K562 (cell line): ENCODE measurements around the gene TNPO3. TPM values are rescaled to one million over a fixed set of nuclear protein-coding genes. Genes with fewer than 3 reads are reported as not detected.

ENCODE experiments used
- ATF7 ChIP-seq: fragments of 450-650 bp; IDR thresholded peaks from 2 replicates; pipeline ENCODE4 v1.7.1; 2014; ENCODE audit warnings: mild to moderate bottlenecking, moderate library complexity
- BRCA1 ChIP-seq, 2 experiments: fragments of 450-650 bp in 1 of 2; sonication (generic) in 1 of 2; formaldehyde crosslinking in 1 of 2; IDR thresholded peaks; 2 replicates each; pipeline versions ENCODE4 v1.5.0 to v1.6.1; 2017 to 2020; ENCODE audit warnings: mild to moderate bottlenecking in 1 of 2, missing genetic modification reagents in 1 of 2
- BRD4 ChIP-seq: fragments of 200-600 bp; sonication (generic); IDR thresholded peaks from 2 replicates; pipeline ENCODE4 v1.6.1; 2017; ENCODE audit warnings: inconsistent platforms
- DDX20 ChIP-seq: fragments of 450-650 bp; IDR thresholded peaks from 2 replicates; pipeline ENCODE4 v1.6.1; 2016; ENCODE audit warnings: missing genetic modification characterization, low read depth, mild to moderate bottlenecking, missing compliant biosample characterization, moderate library complexity
- E2F5 ChIP-seq: sonication (generic); formaldehyde crosslinking; IDR thresholded peaks from 2 replicates; pipeline ENCODE4 v1.8.0; 2022; ENCODE audit warnings: mild to moderate bottlenecking, missing genetic modification reagents
- ELF1 ChIP-seq: fragments of 200-800 bp; sonication (Bioruptor generic); IDR thresholded peaks from 2 replicates; pipeline ENCODE4 v1.6.1; 2016; ENCODE audit warnings: missing genetic modification characterization, missing compliant biosample characterization
- EP400 ChIP-seq: fragments of 450-650 bp; IDR thresholded peaks from 2 replicates; pipeline ENCODE4 v1.6.1; 2017; ENCODE audit warnings: antibody characterized with exemption, mild to moderate bottlenecking, moderate library complexity
- ERF ChIP-seq: fragments of 450-650 bp; formaldehyde crosslinking; IDR thresholded peaks from 2 replicates; pipeline ENCODE4 v1.4.0; 2020; ENCODE audit warnings: mild to moderate bottlenecking, mixed read lengths
- ESRRB ChIP-seq: fragments of 250-450 bp; sonication (Bioruptor Pico); IDR thresholded peaks from 2 replicates; pipeline ENCODE4 v1.5.0; 2020; ENCODE audit warnings: mild to moderate bottlenecking, moderate library complexity, borderline replicate concordance
- FOXK1 ChIP-seq: sonication (generic); formaldehyde crosslinking; IDR thresholded peaks from 2 replicates; pipeline ENCODE4 v1.8.0; 2022; ENCODE audit warnings: missing genetic modification reagents, mild to moderate bottlenecking, borderline replicate concordance
- GMEB1 ChIP-seq: fragments of 250-450 bp; sonication (Bioruptor Pico); IDR thresholded peaks from 2 replicates; pipeline ENCODE4 v1.4.0; 2020; ENCODE audit warnings: mild to moderate bottlenecking
- HIVEP1 ChIP-seq: fragments of 250-450 bp; sonication (Bioruptor Pico); IDR thresholded peaks from 2 replicates; pipeline ENCODE4 v1.4.0; 2020; ENCODE audit warnings: mild to moderate bottlenecking
- MXD1 ChIP-seq: fragments of 250-450 bp; sonication (Bioruptor Pico); IDR thresholded peaks from 2 replicates; pipeline ENCODE4 v1.8.0; 2021; ENCODE audit warnings: borderline replicate concordance, mild to moderate bottlenecking, moderate library complexity; ENCODE audit not compliant: poor library complexity, severe bottlenecking
- POLR2AphosphoS5 ChIP-seq: IDR thresholded peaks from 2 replicates; pipeline ENCODE4 v1.6.1; 2011; ENCODE audit warnings: mild to moderate bottlenecking, low read depth, low read length, moderate library complexity; ENCODE audit not compliant: control insufficient read depth, insufficient read depth
- RBM14 ChIP-seq: fragments of 200-400 bp; formaldehyde crosslinking; IDR thresholded peaks from 2 replicates; pipeline ENCODE4 v1.6.1; 2018; ENCODE audit warnings: low read depth, mild to moderate bottlenecking, low read length, moderate library complexity, borderline replicate concordance; ENCODE audit not compliant: insufficient read depth
- SUPT5H ChIP-seq: fragments of 450-650 bp; IDR thresholded peaks from 2 replicates; pipeline ENCODE4 v1.6.1; 2016
- TFAP4 ChIP-seq: sonication (generic); formaldehyde crosslinking; IDR thresholded peaks from 2 replicates; pipeline ENCODE4 v1.8.0; 2022; ENCODE audit warnings: missing genetic modification reagents, mild to moderate bottlenecking, moderate library complexity, borderline replicate concordance
- ZBED1 ChIP-seq: IDR thresholded peaks from 2 replicates; pipeline ENCODE4 v1.6.1; 2014
- ZBTB8A ChIP-seq: fragments of 450-650 bp; IDR thresholded peaks from 2 replicates; pipeline ENCODE4 v1.6.1; 2018; ENCODE audit warnings: mild to moderate bottlenecking, moderate library complexity; ENCODE audit not compliant: partially characterized antibody
- ZKSCAN3 ChIP-seq: fragments of 250-450 bp; sonication (Bioruptor Pico); IDR thresholded peaks from 2 replicates; pipeline ENCODE4 v1.4.0; 2020
- ZNF143 ChIP-seq: sonication (generic); formaldehyde crosslinking; IDR thresholded peaks from 2 replicates; pipeline ENCODE4 v1.9.0; 2022; ENCODE audit warnings: mild to moderate bottlenecking, missing genetic modification reagents
- ZNF175 ChIP-seq: fragments of 200-800 bp; sonication (Bioruptor generic); IDR thresholded peaks from 2 replicates; pipeline ENCODE4 v1.6.1; 2016; ENCODE audit warnings: low read depth, mild to moderate bottlenecking, missing genetic modification characterization, missing compliant biosample characterization
- ZNF696 ChIP-seq: fragments of 250-450 bp; sonication (Bioruptor Pico); conservative IDR thresholded peaks from 2 replicates; pipeline ENCODE4 v1.4.0; 2020; ENCODE audit warnings: mild to moderate bottlenecking, moderate library complexity
- ZNF77 ChIP-seq: fragments of 250-450 bp; sonication (Bioruptor Pico); IDR thresholded peaks from 2 replicates; pipeline ENCODE4 v1.5.0; 2020
- polyA plus RNA-seq, 8 experiments: library from polyadenylated mRNA; depleted of rRNA in 4 of 8; stranded (reverse) in 5 of 8; unstranded in 3 of 8; fragments of >200 nt; fragmentation: Nextera tagmentation in 2 of 8; fragmentation: Illumina TruSeq in 1 of 8; extraction: Ambion mirVana in 2 of 8; extraction: Trizol in 1 of 8; gene quantifications; 2 replicates each; pipeline versions ENCODE4 v1.2.1 to v1.2.3, GENCODE V29; 2011 to 2014; ENCODE audit warnings: inconsistent platforms in 1 of 8, missing spikeins in 1 of 8
- total RNA-seq, 7 experiments: library from RNA; depleted of rRNA in 6 of 7; stranded (reverse); fragments of >200 nt in 6 of 7; fragmentation: Illumina TruSeq in 2 of 7; extraction: Trizol in 2 of 7; gene quantifications; 2 replicates each; pipeline versions ENCODE4 v1.2.1 to v1.2.3, GENCODE V29; 2011 to 2021; ENCODE audit warnings: low replicate concordance in 1 of 7

The TNPO3 gene
- total and polyA plus RNA-seq, 9 of the 15 experiments (the other 6 are each of a cell fraction or from before 2014, with no cell fraction given): 35.8 to 125 (median 110) TPM

- TF ChIP-seq ZNF696 (CRISPR knock-in tag): 0 out of 2 replicates have a peak, but pooled peaks have one; percentile 61
- peak; percentile 77; the same call in 1 of the 2 replicates for TF ChIP-seq ERF (CRISPR knock-in tag)
- peak; percentile 54 for TF ChIP-seq ZNF143 (CRISPR knock-in tag)
- TF ChIP-seq SUPT5H: peak; percentile 96
- peak; percentile 80 for TF ChIP-seq POLR2AphosphoS5
- peak; percentile 99 for TF ChIP-seq BRD4
- TF ChIP-seq ATF7: peak; percentile 95
- peak; percentile 98 for TF ChIP-seq EP400
- TF ChIP-seq ZBED1: no peak
- TF ChIP-seq ZNF175 (CRISPR knock-in tag): no peak
- TF ChIP-seq ESRRB: 0 out of 2 replicates have a peak, but pooled peaks have one; percentile 40
- no peak for TF ChIP-seq ZKSCAN3 (CRISPR knock-in tag)
- no peak for TF ChIP-seq FOXK1
- no peak for TF ChIP-seq MXD1 (CRISPR knock-in tag)
- TF ChIP-seq E2F5 (CRISPR knock-in tag): peak; percentile 93
- TF ChIP-seq ELF1 (tag): peak; percentile 99
- no peak for TF ChIP-seq DDX20 (tag)
- no peak for TF ChIP-seq BRCA1 (IDR thresholded peaks at IDR 0.05)
- peak; percentile 85; the same call in 1 of the 2 replicates for TF ChIP-seq BRCA1 (CRISPR knock-in tag; IDR thresholded peaks at IDR 0.05)
- peak; percentile 64 for TF ChIP-seq GMEB1
- TF ChIP-seq ZNF77 (CRISPR knock-in tag): no peak
- TF ChIP-seq RBM14: no peak
- no peak for TF ChIP-seq HIVEP1 (CRISPR knock-in tag)
- TF ChIP-seq ZBTB8A: no peak
- peak; percentile 84 for TF ChIP-seq TFAP4 (CRISPR knock-in tag)
These were observed at the start of gene TNPO3 (continued) for GRCh38 chr7:129054438-129055293.
